Spinal cord (tissue), 10 donors: ENCODE measurements around the gene P3H3. TPM values are rescaled to one million over a fixed set of nuclear protein-coding genes. Genes with fewer than 3 reads are reported as not detected.

Experiments used
- DNase-seq, 6 donors: peaks; one replicate each; pipeline versions ENCODE4 v3.0.0 to v3.0.0-alpha.2; 2013 to 2015; ENCODE audit warnings: low spot score in 6 of 6, low read depth in 4 of 6
- H3K27ac ChIP-seq: one replicate; pipeline ENCODE4 v1.5.1; 2013; ENCODE audit warnings: low read depth, low read length, control low read depth
- H3K27me3 ChIP-seq: one replicate; pipeline ENCODE4 v1.6.1; 2013; ENCODE audit warnings: low read length; ENCODE audit not compliant: control insufficient read depth, insufficient read depth
- H3K36me3 ChIP-seq: one replicate; pipeline ENCODE4 v1.6.1; 2013; ENCODE audit warnings: low read length; ENCODE audit not compliant: control insufficient read depth, insufficient read depth
- H3K4me1 ChIP-seq: one replicate; pipeline ENCODE4 v1.6.1; 2013; ENCODE audit warnings: low read length; ENCODE audit not compliant: control insufficient read depth, insufficient read depth
- H3K4me3 ChIP-seq: one replicate; pipeline ENCODE4 v1.5.1; 2013; ENCODE audit warnings: low read depth, low read length, control low read depth
- H3K9me3 ChIP-seq: one replicate; pipeline ENCODE4 v1.6.1; 2013; ENCODE audit warnings: low read length; ENCODE audit not compliant: control insufficient read depth, insufficient read depth
- WGBS: methylation state at CpG from one replicate; pipeline ENCODE4 v1.1.5; 2013; ENCODE audit warnings: missing lambda C conversion rate; ENCODE audit not compliant: insufficient coverage; 5-methylcytosine and 5-hydroxymethylcytosine counted together
- polyA plus RNA-seq, 2 donors: library from polyadenylated mRNA; unstranded; fragments of 120-200 nt; gene quantifications; one replicate each; pipeline ENCODE4 v1.2.1, GENCODE V29; 2013; ENCODE audit not compliant: insufficient read length in 2 of 2
- total RNA-seq, 2 donors: library from RNA; depleted of rRNA in 1 of 2; stranded (reverse); fragments of 120-200 nt in 1 of 2; fragments of >200 nt in 1 of 2; gene quantifications; one replicate each; pipeline versions ENCODE4 v1.2.3 to v1.2.4, GENCODE V29; 2013 to 2014
- donor health status: healthy.

The P3H3 gene
- total and polyA plus RNA-seq, 4 donors, result 22.7 to 42.3 (median 27.2) TPM

GRCh38 chr12:6784761-6785160 is 43.4 kb upstream of the P3H3 start:
- H3K4me3 ChIP-seq, result no peak overlapping the region
- no peak for DNase-seq
- 77% methylated on average over 4 of the region's 5 CpGs for WGBS

GRCh38 chr12:6786416-6787094 is 41.7 kb upstream of the P3H3 start:
- no peaks in the 10 kb centered on the region for H3K9me3 ChIP-seq
- DNase-seq, result peak in 1 of 6 donors; percentile 28
- H3K27me3 ChIP-seq, result no peaks in the 10 kb centered on the region
- H3K4me1 ChIP-seq, result peaks cover under 1% of the 10 kb centered on the region
- no peaks in the 10 kb centered on the region for H3K36me3 ChIP-seq
- H3K4me3 ChIP-seq, result no peak overlapping the region
- no peak overlapping the region for H3K27ac ChIP-seq
- 67% methylated on average over 1 of the region's 9 CpGs for WGBS

More at GRCh38 chr12:6784761-6785160, 43.4 kb upstream of the P3H3 start:
- Histone ChIP-seq H3K4me1 (peaks cover under 1% of the 10 kb centered on the region), H3K9me3 (no peaks in the 10 kb centered on the region), H3K36me3 (no peaks in the 10 kb centered on the region), H3K27me3 (no peaks in the 10 kb centered on the region), H3K27ac (no peak overlapping the region)

- no peak overlapping the region for H3K27ac ChIP-seq
- H3K4me1 ChIP-seq, result peaks cover 8% of the 10 kb centered on the region
- H3K36me3 ChIP-seq, result no peaks in the 10 kb centered on the region
- DNase-seq, result no peak
- WGBS, result 78% methylated on average over 5 of the region's 5 CpGs
- H3K27me3 ChIP-seq, result no peaks in the 10 kb centered on the region
- H3K4me3 ChIP-seq, result no peak overlapping the region
- H3K9me3 ChIP-seq, result no peaks in the 10 kb centered on the region
Measured at GRCh38 chr12:6787309-6787708, 40.9 kb upstream of the P3H3 start.

- Histone ChIP-seq H3K4me1 (peaks cover 17% of the 10 kb centered on the region), H3K4me3 (peak within 1 kb of the TSS; percentile 16), H3K36me3 (no peaks in the 10 kb centered on the region), H3K27ac (peak within 1 kb of the TSS; percentile 4), H3K27me3 (no peaks in the 10 kb centered on the region), H3K9me3 (no peaks in the 10 kb centered on the region)
- 56% methylated on average over 17 of the region's 18 CpGs for WGBS
- no peak for DNase-seq
Measured at GRCh38 chr12:6788972-6789924, 39.0 kb upstream of the P3H3 start, which contains the start of gene CD4. Gene CD4 (plus strand): TSS chr12:6789528. CDS start chr12:6800139, 10,611 bp downstream.

GRCh38 chr12:6790496-6791150 is 37.6 kb upstream of the P3H3 start:
- H3K36me3 ChIP-seq, result no peaks in the 10 kb centered on the region
- no peak for DNase-seq
- H3K9me3 ChIP-seq, result no peaks in the 10 kb centered on the region
- 90% methylated on average over 2 of the region's 12 CpGs for WGBS
- no peaks in the 10 kb centered on the region for H3K27me3 ChIP-seq
- no peak overlapping the region for H3K4me3 ChIP-seq
- no peak overlapping the region for H3K27ac ChIP-seq
- peaks cover 17% of the 10 kb centered on the region for H3K4me1 ChIP-seq

GRCh38 chr12:6791931-6792520 is 36.2 kb upstream of the P3H3 start:
- WGBS, result 91% methylated on average over 8 of the region's 13 CpGs
- Histone ChIP-seq H3K36me3 (no peaks in the 10 kb centered on the region), H3K27ac (peak overlapping the region; percentile 17)

GRCh38 chr12:6792522-6793201 is 35.5 kb upstream of the P3H3 start:
- Histone ChIP-seq H3K9me3 (no peaks in the 10 kb centered on the region), H3K27me3 (no peaks in the 10 kb centered on the region), H3K4me1 (peaks cover 17% of the 10 kb centered on the region), H3K36me3 (no peaks in the 10 kb centered on the region), H3K27ac (peak overlapping the region; percentile 17), H3K4me3 (no peak overlapping the region)
- 8% methylated on average over 10 of the region's 12 CpGs for WGBS
- DNase-seq, result peak in 3 of 6 donors; percentile 12 to 70 (median 65)

More at GRCh38 chr12:6791931-6792520, 36.2 kb upstream of the P3H3 start:
- no peak for DNase-seq
- Histone ChIP-seq H3K27me3 (no peaks in the 10 kb centered on the region), H3K4me1 (peaks cover 17% of the 10 kb centered on the region), H3K4me3 (no peak overlapping the region), H3K9me3 (no peaks in the 10 kb centered on the region)

- peaks cover 17% of the 10 kb centered on the region for H3K4me1 ChIP-seq
- no peak overlapping the region for H3K4me3 ChIP-seq
- H3K36me3 ChIP-seq, result no peaks in the 10 kb centered on the region
- H3K9me3 ChIP-seq, result no peaks in the 10 kb centered on the region
- H3K27ac ChIP-seq, result no peak overlapping the region
- H3K27me3 ChIP-seq, result no peaks in the 10 kb centered on the region
- WGBS, result no CpG with 5 or more reads among the region's 2 CpGs
- no peak for DNase-seq
Measured at GRCh38 chr12:6795088-6795487, 33.1 kb upstream of the P3H3 start.

GRCh38 chr12:6796576-6796975 is 31.6 kb upstream of the P3H3 start:
- Histone ChIP-seq H3K4me1 (peaks cover 16% of the 10 kb centered on the region), H3K27ac (no peak overlapping the region), H3K4me3 (no peak overlapping the region), H3K9me3 (no peaks in the 10 kb centered on the region), H3K36me3 (no peaks in the 10 kb centered on the region), H3K27me3 (no peaks in the 10 kb centered on the region)
- 97% methylated on average over 4 of the region's 4 CpGs for WGBS
- DNase-seq, result no peak
